Pancreas (tissue), 10 donors: Measurements from ENCODE around the gene NHSL1. TPM values are rescaled to one million over a fixed set of nuclear protein-coding genes. Genes with fewer than 3 reads are reported as not detected.
A peak's percentile ranks its signal among the peaks of the same experiment; 100 is the strongest.

Experiments used
- ATAC-seq, 4 donors: fragments of 200-7000 bp; cut with Tn5 transposase; one replicate each; pipeline versions ENCODE4 v1.8.0 to v1.9.1; 2020; ENCODE audit warnings: mild to moderate bottlenecking in 4 of 4, moderate library complexity in 4 of 4
- DNase-seq, 6 donors: peaks; one replicate each; pipeline ENCODE4 v3.0.0-alpha.2; 2020
- FAIRE-seq: peaks from 2 replicates; lab custom pipeline; 2012; peaks lifted over from hg19 to GRCh38; lab: Jason Lieb, UNC
- H3K27ac ChIP-seq, 4 donors: fragments of 200-600 bp; sonication (generic); 1 replicate in 3 of 4; 2 replicates in 1 of 4; pipeline versions ENCODE4 v1.5.0 to v1.8.0; 2020
- H3K27me3 ChIP-seq, 4 donors: fragments of 200-600 bp; one replicate each; pipeline ENCODE4 v1.8.0; 2021
- H3K36me3 ChIP-seq, 3 donors: fragments of 200-600 bp; sonication (generic) in 1 of 3; one replicate each; pipeline versions ENCODE4 v1.5.0 to v1.8.0; 2020 to 2021
- H3K4me1 ChIP-seq, 3 donors: fragments of 200-600 bp; one replicate each; pipeline ENCODE4 v1.8.0; 2021
- H3K4me3 ChIP-seq, 4 donors: fragments of 200-600 bp; sonication (generic) in 2 of 4; one replicate each; pipeline versions ENCODE4 v1.5.0 to v1.8.0; 2020 to 2021
- H3K9me3 ChIP-seq, 4 donors: fragments of 200-600 bp; one replicate each; pipeline ENCODE4 v1.8.0; 2021
- WGBS, 2 donors: extraction: QIAGEN DNeasy Blood & Tissue Kit; methylation state at CpG; one replicate each; pipeline ENCODE4 v1.1.7; 2013; 5-methylcytosine and 5-hydroxymethylcytosine counted together
- intact Hi-C, 3 donors: fragments of 100-400 bp; cut with DNase I; formaldehyde crosslinking; loops; one replicate each; pipeline versions ENCODE4 v1.11.1 to v1.14.2; 2022
- polyA plus RNA-seq, 2 donors: library from polyadenylated mRNA; stranded (reverse); fragments of 200-250 nt; gene quantifications; one replicate each; pipeline ENCODE4 v1.2.3, GENCODE V29; 2013
- total RNA-seq, 6 donors: library from RNA; stranded (reverse); fragmentation: NEBNext Ultra II Directional in 4 of 6; extraction: Animal tissue kit (Norgen Biotek cat#: 25700) in 4 of 6; gene quantifications; one replicate each; pipeline versions ENCODE4 v1.2.1 to v1.2.4, GENCODE V29; 2021 to 2023
- TF ChIP-seq, protein P1 (sequence below), 4 donors: fragments of 200-600 bp; sonication (generic) in 3 of 4; IDR thresholded peaks; one replicate each; pipeline versions ENCODE4 v1.5.0 to v1.8.0; 2021; ENCODE audit warnings: antibody characterized with exemption in 4 of 4
- donor health status: healthy with polysubstance abuse.
- donor health status: DM: no; HTN: no; CAD: no; lungs with moderate emphysema.
- donor health status: DM: no; HTN: no; CAD: no.
- donor health status: control.
- donor health status: control.
- donor health status: Bipolar disorder and iron deficiency.
- donor health status: DM: yes; HTN: yes; CAD: no.
- donor health status: DM: no; HTN: no; CAD: no.
- donor health status: DM: no; HTN: no; CAD: no.
- donor health status: DM: yes; HTN: yes; CAD: no.

Gene NHSL1
- total and polyA plus RNA-seq, 8 donors: 3.5 to 16.3 (median 8.9) TPM

DNA sequence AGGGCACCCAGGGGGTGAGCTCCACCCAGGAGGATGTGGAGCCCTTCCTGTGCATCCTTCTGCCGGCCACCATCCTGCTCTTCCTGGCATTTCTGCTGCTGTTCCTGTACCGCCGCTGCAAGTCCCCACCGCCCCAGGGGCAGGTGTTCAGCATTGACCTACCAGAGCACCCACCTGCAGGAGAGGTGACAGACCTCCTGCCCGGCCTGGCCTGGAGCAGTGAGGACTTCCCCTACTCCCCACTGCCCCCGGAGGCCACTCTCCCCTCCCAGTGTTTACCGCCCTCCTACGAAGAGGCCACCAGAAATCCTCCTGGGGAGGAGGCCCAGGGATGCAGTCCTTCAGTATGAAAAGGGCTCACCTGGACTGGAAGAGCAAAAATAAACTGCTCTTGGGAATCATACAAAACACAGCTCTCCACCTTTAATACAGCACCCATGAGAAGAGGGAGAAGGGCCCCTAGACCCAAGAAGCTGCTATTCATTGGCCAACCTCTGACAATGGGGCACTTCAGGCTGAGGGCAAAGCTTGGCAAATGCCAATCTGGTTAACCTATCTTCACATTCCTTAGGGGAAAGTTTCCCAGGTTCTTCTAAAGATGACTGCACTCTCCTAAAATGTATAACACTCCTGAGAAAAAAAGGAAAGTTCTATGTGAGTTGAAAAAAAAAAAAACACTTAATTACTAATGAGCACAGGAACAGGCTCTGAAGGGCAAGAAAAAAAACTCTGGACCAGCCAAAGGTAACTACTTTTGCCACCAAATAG, 116.6 kb downstream of the NHSL1 start:
- DNase-seq (no peak), FAIRE-seq (no peak), ATAC-seq (no peak)
- Histone ChIP-seq H3K27ac (no peak overlapping the region), H3K36me3 (no peaks in the 10 kb centered on the region), H3K9me3 (no peaks in the 10 kb centered on the region), H3K27me3 (no peaks in the 10 kb centered on the region), H3K4me3 (no peak overlapping the region), H3K4me1 (peaks cover 0 to 9% (median 5%) of the 10 kb centered on the region in 3 donors)
- 90 to 95% methylated on average over 8 of the region's 8 CpGs for WGBS, 2 donors
- intact Hi-C loops: no loop called here
- TF ChIP-seq, protein P1, sequence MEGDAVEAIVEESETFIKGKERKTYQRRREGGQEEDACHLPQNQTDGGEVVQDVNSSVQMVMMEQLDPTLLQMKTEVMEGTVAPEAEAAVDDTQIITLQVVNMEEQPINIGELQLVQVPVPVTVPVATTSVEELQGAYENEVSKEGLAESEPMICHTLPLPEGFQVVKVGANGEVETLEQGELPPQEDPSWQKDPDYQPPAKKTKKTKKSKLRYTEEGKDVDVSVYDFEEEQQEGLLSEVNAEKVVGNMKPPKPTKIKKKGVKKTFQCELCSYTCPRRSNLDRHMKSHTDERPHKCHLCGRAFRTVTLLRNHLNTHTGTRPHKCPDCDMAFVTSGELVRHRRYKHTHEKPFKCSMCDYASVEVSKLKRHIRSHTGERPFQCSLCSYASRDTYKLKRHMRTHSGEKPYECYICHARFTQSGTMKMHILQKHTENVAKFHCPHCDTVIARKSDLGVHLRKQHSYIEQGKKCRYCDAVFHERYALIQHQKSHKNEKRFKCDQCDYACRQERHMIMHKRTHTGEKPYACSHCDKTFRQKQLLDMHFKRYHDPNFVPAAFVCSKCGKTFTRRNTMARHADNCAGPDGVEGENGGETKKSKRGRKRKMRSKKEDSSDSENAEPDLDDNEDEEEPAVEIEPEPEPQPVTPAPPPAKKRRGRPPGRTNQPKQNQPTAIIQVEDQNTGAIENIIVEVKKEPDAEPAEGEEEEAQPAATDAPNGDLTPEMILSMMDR (IDR thresholded peaks at IDR 0.05): no peak

DNA sequence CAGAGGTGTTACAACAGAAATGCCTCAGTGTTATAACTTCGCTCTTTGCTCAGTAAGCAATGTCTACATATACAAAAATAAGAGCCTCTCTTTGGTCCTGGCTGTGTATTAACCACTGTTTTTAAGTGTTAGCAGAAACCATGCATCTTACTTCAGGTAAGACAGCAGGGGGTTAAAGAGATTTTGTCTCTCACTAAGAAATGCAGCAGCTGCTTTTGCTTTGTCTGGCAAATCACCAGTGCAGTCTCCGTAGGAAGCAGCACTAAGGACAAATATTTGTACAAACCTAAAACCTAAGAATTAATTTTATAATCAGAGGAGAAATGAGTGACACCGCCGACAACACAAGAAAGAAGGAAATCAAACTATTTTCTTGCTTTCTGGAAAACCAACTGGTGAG, 120.8 kb downstream of the NHSL1 start:
- no peak for DNase-seq
- no peak for FAIRE-seq
- ATAC-seq: peak in 2 of 4 donors; percentile 30 to 64
- Histone ChIP-seq H3K9me3 (no peaks in the 10 kb centered on the region), H3K27me3 (no peaks in the 10 kb centered on the region), H3K36me3 (no peaks in the 10 kb centered on the region), H3K27ac (no peak overlapping the region), H3K4me3 (no peak overlapping the region), H3K4me1 (peaks cover 0 to 6% (median 0%) of the 10 kb centered on the region in 3 donors)
- intact Hi-C loops: no loop called here
- TF ChIP-seq, protein P1 (IDR thresholded peaks at IDR 0.05): no peak
- 24 to 36% methylated on average over 4 of the region's 4 CpGs for WGBS, 2 donors

DNA sequence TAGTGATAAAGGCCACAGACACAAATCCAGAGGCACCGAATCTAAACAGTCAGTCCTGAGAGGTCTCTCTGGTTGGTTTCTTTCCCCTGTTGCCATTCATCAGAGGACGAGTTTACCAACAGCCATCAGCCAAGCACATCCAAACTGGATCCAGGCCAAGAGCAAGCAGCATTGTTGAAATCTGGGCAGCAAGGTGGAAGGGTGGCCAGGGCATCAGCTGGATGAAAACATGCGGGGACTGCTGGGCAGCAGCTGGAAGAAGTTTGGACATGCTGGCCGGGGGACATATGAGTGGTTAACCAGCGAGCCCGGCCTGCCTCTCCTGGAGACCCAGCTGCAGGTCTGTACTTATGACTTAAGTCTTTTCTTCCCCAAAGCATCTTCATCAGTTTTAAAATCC, 121.5 kb downstream of the NHSL1 start, which contains the start of gene SMIM28:
SMIM28 (plus strand) TSS at position 62 of the 400 bp plus-strand sequence; CDS start at position 230, 168 bp downstream.
- ATAC-seq: no peak
- 76 to 81% methylated on average over 6 of the region's 6 CpGs for WGBS, 2 donors
- TF ChIP-seq, protein P1 (IDR thresholded peaks at IDR 0.05): no peak
- Histone ChIP-seq H3K27ac (no peak within 1 kb of the TSS), H3K27me3 (no peaks in the 10 kb centered on the region), H3K4me3 (no peak within 1 kb of the TSS), H3K4me1 (peaks cover 0 to 6% (median 0%) of the 10 kb centered on the region in 3 donors), H3K9me3 (no peaks in the 10 kb centered on the region), H3K36me3 (no peaks in the 10 kb centered on the region)
- intact Hi-C loops: no loop called here
- no peak for FAIRE-seq
- no peak for DNase-seq

DNA sequence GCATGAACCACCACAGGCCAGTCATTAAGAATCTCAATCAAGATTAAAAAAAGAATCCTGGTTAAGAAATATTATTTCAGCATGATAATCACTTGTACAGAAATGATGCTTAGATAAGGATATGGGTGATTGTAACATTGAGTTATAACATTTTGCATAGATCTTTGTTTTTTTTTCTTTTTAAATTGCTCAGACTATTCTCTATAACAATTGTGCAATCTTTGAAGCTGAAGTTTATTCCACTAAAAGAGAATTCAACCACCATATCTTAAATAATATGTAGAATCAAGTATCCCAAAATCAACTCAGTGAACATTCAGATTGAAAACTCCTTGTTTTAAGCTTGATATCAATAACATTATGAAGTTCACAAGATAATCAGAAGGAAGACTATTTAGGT, 122.3 kb downstream of the NHSL1 start:
- ATAC-seq (no peak), FAIRE-seq (no peak), DNase-seq (no peak)
- TF ChIP-seq, protein P1 (IDR thresholded peaks at IDR 0.05): no peak
- H3K9me3 ChIP-seq: no peaks in the 10 kb centered on the region
- intact Hi-C loops: no loop called here
- H3K36me3 ChIP-seq: no peaks in the 10 kb centered on the region
- H3K27ac ChIP-seq: no peak overlapping the region
- no peaks in the 10 kb centered on the region for H3K27me3 ChIP-seq
- H3K4me1 ChIP-seq: peaks cover 0 to 6% (median 0%) of the 10 kb centered on the region in 3 donors
- no peak overlapping the region for H3K4me3 ChIP-seq

DNA sequence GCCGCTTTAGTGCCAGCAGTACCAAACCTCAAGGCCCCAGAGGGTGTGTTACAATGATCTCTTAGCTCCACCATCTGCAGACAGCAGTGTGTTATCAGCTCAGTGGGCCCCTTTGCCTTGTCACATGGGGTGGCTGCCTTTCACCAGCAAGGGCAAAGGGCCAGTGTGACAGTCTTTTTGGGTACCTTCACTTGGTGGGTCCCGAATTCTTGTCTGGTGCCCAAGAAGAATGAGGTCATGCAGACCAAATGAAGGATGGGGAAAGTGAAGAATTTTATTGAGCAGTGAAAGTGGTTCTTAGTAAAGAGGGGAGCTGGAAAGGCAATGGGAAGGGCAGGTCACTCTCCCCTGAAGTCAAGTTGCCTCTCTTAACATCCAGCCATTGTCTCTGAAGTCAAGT, 124.5 kb downstream of the NHSL1 start:
- FAIRE-seq (no peak), DNase-seq (no peak), ATAC-seq (no peak)
- H3K9me3 ChIP-seq: no peaks in the 10 kb centered on the region
- H3K4me3 ChIP-seq: no peak overlapping the region
- peaks cover 3 to 15% (median 5%) of the 10 kb centered on the region in 3 donors for H3K4me1 ChIP-seq
- no peaks in the 10 kb centered on the region for H3K27me3 ChIP-seq
- intact Hi-C loops: no loop called here
- no peak overlapping the region for H3K27ac ChIP-seq
- TF ChIP-seq, protein P1 (IDR thresholded peaks at IDR 0.05): no peak
- H3K36me3 ChIP-seq: no peaks in the 10 kb centered on the region
- 89 to 94% methylated on average over 2 of the region's 2 CpGs for WGBS, 2 donors
